GM21619 (cell line): Measurements from ENCODE around the gene CDH2.

Source experiments
- ATAC-seq: cut with Tn5 transposase; IDR thresholded peaks from one replicate; pipeline ENCODE4 v1.9.1; 2021; ENCODE audit not compliant: unreplicated experiment

CDH2 gene

DNA sequence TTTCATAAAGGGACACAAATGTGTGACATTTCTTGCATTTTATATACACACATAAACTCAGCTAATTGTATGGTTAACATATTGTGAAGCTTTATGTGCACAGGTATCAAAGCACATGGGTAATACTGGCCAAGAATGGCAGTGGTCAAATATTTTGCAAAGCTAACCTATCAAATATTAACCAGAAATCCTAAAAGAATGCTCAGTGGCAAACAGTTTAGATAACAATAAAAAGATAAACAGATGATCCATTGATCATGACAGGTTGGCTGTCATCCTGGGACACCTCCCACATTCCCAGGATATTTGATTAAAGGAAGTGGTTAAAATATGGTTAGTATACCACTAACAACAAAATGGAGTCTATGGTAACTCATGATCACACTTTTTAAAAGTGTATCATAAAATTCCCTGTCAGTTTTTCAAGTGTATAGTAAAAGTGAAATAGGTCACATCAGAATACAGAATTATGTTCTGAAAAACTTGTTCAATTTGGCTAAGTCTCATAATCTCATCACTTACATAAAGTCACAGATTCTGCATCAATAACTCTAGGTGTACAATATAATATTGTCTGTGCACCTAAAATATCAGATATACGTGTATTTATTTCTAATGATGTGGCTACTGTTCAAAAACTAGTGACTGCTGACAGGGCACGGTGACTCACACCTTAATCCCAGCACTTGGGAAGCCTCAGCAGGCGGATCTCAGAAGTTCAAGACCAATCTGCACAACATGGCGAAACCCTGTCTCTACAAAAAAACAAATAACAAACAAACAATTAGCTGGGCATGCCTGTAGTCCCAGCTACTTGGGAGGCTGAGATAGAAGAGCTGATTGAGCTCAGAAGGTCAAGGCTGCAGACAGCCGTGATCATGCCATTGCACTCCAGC, 48.9 kb downstream of the CDH2 start:
- ATAC-seq, result no peak

GRCh38 chr18:28127228-28127627, 49.7 kb downstream of the CDH2 start:
- no peak for ATAC-seq

GRCh38 chr18:28126768-28127167, 50.2 kb downstream of the CDH2 start:
- no peak for ATAC-seq

GRCh38 chr18:28125051-28125450, 51.9 kb downstream of the CDH2 start:
- ATAC-seq, result no peak

- no peak for ATAC-seq
Observed at GRCh38 chr18:28124131-28125029, 52.5 kb downstream of the CDH2 start.

DNA sequence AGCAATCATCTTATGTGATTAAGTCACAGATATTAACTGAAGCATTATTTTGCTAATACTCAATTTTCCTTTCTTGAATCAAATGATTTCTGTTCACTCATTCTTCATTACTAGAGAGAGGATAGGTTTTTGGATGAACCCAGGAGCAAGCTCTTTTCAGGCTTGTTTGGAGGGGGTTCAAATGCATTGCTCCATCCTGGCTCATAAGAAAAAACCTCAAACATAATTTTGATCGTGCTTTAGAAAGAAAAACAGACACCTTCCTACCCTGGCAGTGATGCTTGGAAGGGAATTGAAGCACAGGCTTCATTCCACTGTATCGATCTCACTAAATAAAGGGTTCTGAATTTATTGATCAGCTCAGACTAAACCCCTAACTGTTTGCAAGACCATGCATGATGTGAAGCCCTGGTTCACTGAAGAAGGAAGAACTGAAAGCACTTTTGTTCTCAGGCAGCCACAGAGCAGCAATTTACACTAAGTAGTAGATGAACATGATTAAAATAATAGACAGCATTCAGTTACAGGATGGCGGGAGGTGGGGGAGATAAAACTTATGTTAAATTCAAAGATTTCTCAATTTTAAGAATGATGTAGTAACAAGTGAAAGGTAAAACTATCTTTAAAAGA, 53.4 kb downstream of the CDH2 start:
- no peak for ATAC-seq

DNA sequence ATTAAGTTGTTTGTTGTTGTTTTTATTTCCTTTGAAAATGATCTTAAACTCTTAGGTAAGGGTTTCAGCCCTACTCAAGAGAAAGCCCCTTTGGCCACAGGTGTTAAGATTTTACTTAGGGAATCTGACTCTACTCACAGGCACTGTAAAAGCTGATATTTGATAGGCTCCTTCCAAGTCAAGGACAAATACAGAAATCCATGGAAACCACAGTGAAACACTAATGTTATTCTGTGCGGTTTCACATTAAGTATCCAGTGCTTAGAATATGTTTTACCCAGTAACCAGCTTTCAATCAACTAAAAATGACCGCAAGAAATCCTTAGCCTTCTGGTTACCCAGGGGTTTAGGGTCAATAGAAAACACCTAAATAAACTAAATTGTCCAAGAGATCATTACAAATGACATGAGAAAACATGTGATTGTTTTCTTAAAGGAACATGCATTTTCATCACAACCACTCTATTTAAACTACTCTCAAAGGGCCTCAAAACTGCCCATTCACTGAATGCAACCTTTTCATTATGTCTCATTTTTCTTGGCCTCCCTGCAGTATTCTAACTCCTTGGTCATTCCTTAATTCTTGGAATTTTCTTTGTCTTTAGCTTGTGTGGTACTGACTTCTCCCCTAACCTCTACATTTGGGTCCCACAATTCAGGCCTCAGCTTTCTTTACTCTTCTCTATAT, 56.0 kb downstream of the CDH2 start:
- ATAC-seq, result no peak

DNA sequence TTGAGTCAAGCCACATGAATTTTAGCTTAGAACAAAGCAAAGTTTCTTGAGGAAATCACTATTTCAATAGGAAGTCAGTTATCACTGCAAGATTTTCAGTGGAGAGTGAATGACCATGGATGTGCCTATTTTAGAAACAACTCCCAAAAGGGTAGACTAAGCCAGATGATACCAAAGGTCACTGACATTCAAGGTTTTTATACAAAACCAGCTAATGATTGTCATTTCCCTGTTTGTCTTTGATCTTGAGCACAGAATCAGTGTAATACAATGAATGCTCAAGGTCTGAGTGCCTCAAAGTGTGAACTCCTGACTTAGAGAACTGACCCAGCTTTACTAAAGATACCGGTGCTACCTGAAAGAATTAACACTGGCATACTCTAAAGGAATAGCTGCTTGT, 60.5 kb downstream of the CDH2 start:
- ATAC-seq, result no peak

- no peak for ATAC-seq
Observed at GRCh38 chr18:28115149-28115550, 61.8 kb downstream of the CDH2 start.

DNA sequence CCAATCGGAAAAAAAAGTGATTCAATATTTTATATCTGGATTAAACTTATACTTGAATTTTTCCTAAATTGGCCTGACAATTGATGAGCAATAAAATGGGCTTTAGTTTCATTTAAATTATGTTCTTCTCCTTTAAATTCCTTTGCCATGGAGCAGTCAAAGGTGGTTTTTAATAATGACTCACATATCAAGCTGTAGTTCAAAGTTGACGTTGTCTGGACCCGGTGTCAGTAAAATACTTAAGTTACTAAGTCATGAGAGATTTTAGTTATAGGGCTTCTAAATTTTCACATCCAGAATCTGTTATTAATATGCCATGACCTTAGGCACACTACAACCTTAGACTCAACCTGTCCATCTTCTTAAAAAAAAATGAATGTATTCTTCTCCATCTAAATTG, 62.5 kb downstream of the CDH2 start:
- ATAC-seq, result no peak

DNA sequence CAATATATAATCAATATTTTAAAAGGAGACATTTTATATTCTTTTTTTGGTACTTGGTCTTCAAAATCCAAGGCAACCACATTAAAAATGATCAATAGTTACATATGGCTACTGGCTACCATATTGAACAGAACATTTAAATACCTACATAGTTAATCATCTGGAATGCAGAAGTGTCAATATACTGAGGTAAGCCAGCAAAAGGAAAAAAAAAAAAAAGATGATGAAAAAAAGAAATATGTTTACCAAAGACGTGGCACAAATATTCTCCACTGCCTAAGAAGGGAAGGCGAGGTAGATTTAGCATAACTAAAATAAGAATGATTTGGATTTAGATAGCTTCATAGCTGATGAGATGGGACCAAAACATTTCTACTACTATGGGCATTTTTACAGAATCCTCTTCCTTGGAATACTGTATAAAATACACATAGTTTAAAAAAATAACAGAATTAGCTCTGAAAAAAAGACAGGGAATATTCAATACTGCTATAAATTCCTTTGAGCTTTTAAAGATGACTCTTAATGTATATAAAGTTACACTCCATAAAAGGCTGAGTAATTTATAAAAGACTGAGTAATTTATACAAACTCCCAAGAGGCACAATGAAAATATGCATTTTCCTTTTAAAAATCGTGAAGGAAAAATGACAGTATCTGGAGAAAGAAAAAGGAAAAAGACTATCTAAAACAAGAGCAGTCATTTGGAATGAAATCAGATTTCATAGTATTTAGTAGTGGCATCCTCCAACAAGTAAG, 63.5 kb downstream of the CDH2 start:
- ATAC-seq, result no peak

DNA sequence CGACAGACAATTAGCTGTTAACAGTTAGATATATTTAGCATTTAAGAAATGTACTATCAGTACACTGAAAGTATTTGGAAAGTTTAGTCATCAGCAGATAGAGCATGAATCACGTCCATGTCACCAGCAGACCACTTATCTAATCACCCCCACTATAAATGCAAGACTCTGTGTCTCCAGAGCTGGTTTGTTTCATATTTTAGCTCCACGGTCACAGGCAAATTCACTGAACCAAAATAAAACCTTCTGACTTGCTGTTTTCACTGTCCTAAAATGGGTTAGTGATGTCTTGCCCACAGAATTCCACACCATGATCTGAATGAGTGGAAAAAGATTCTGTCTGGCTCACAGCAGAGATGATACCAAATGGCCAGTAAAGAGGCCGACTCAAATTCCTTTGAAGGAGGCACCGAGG, 64.9 kb downstream of the CDH2 start:
- no peak for ATAC-seq

DNA sequence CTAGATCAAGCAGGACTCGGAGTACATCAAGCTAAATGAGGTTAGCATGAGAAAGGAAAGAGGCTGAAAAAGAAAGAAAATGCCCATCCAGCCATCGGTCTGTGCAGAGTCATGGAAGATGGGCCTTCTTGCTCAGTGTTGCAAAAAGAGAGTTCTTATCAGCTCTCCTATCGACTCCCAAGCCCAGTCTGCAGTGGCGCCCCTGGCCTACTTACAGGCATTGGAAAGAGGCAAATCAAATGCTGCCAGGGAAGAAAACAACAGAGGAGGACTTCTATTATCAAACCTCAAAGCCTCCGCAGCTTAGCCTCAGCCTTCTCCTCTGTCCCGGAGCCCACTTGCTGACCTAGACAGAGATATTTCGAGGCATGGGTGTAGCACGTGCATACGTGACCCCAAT, 66.0 kb downstream of the CDH2 start:
- no peak for ATAC-seq

- no peak for ATAC-seq
Observed at GRCh38 chr18:28109781-28110560, 67.0 kb downstream of the CDH2 start.

DNA sequence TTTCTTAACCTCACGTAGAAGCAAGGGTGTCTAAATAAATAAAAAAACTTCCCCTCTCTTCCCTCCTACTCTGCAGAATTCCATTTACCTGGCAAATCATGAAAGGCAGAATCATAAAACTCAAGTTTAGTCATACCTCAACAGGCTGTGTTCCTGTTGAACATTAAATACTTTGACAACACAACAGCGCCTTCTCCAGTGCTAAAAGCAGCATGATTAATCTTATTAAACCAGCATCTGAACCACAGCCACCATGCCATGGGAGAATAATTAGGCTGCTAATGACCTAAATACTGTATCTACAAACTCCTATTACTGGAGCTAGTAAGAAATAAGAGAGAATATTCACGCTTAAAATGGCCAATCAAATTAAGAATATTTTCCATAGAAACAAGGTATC, 68.1 kb downstream of the CDH2 start:
- no peak for ATAC-seq

GRCh38 chr18:28108254-28108653, 68.7 kb downstream of the CDH2 start:
- ATAC-seq, result no peak

DNA sequence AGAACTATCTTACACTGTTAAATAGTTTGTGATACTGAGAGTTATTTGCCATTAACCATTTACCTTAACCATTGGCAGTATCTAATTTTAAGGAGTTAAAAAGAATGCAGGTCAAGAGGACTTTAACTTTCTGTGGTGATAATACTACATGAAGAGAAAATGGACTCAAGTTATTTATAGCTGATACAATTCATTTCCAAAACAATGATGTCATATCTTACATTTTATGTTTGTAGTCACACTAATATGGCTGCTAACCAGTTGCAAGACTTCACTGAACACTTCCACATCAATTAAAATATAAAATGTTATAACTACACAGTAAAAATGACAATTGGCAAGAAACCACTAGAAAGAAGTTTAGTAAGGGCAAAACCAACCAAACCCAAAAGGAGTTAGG, 77.7 kb downstream of the CDH2 start:
- no peak for ATAC-seq

DNA sequence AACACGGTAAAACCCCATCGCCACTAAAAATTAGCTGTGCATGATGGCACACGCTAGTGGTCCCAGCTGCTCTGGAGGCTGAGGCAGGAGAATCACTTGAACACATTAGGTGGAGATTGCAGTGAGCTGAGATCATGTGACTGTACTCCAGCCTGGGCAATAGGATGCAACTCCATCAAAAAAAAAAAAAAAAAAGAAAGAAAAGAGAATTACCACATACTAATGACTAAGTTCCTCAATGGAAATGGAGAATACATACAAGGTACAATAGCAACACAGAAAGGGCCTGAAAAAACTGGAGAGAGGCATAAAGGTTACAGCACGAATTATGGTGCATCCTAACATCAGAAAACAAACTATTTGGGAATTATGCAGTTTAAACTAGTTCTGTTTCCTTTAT, 81.3 kb downstream of the CDH2 start:
- ATAC-seq, result no peak

GRCh38 chr18:28095041-28095440, 81.9 kb downstream of the CDH2 start:
- no peak for ATAC-seq
